K562 (cell line): ENCODE data around the gene ARID3B. TPM values are rescaled to one million over a fixed set of nuclear protein-coding genes. Genes with fewer than 3 reads are reported as not detected.

ENCODE experiments used
- C11orf30 ChIP-seq: fragments of 450-650 bp; IDR thresholded peaks from 2 replicates; pipeline ENCODE4 v1.6.1; 2016; ENCODE audit warnings: low read depth, mild to moderate bottlenecking
- CBX1 ChIP-seq: sonication (generic); IDR thresholded peaks from 2 replicates; pipeline ENCODE4 v1.6.1; 2016; ENCODE audit warnings: antibody characterized with exemption, low read depth, mild to moderate bottlenecking
- E4F1 ChIP-seq: fragments of 250-450 bp; sonication (Bioruptor Pico); IDR thresholded peaks from 2 replicates; pipeline ENCODE4 v1.5.0; 2021; ENCODE audit warnings: mild to moderate bottlenecking, borderline replicate concordance
- GTF2A2 ChIP-seq: IDR thresholded peaks from 2 replicates; pipeline ENCODE4 v1.6.1; 2016; ENCODE audit warnings: mild to moderate bottlenecking, missing genetic modification characterization, missing compliant biosample characterization
- HDAC8 ChIP-seq: fragments of 450-650 bp; IDR thresholded peaks from 2 replicates; pipeline ENCODE4 v1.6.1; 2016; ENCODE audit warnings: mild to moderate bottlenecking, missing genetic modification characterization, moderate library complexity, missing compliant biosample characterization
- JUN ChIP-seq, 2 experiments: sonication (generic) in 1 of 2; formaldehyde crosslinking in 1 of 2; IDR thresholded peaks; 2 replicates each; pipeline versions ENCODE4 v1.6.1 to v1.8.0; 2012 to 2022; ENCODE audit warnings: borderline replicate concordance in 2 of 2, mild to moderate bottlenecking in 2 of 2, improper control_type of control experiment in 1 of 2, low read depth in 1 of 2, low read length in 1 of 2, missing genetic modification reagents in 1 of 2
- KAT2B ChIP-seq: IDR thresholded peaks from one replicate; pipeline ENCODE4 v1.6.1; 2012; ENCODE audit warnings: low read depth, mild to moderate bottlenecking, control low read depth, inconsistent platforms, low read length, moderate library complexity
- KAT7 ChIP-seq: sonication (generic); formaldehyde crosslinking; IDR thresholded peaks from 2 replicates; pipeline ENCODE4 v1.8.0; 2022; ENCODE audit warnings: missing genetic modification reagents, mild to moderate bottlenecking, borderline replicate concordance
- LCOR ChIP-seq: sonication (generic); formaldehyde crosslinking; IDR thresholded peaks from 2 replicates; pipeline ENCODE4 v1.8.0; 2022; ENCODE audit warnings: mild to moderate bottlenecking, missing genetic modification reagents
- MAFF ChIP-seq: IDR thresholded peaks from 2 replicates; pipeline ENCODE4 v1.6.1; 2012; ENCODE audit warnings: low read length, improper control_type of control experiment
- PHTF2 ChIP-seq: fragments of 250-450 bp; sonication (Bioruptor Pico); IDR thresholded peaks from 2 replicates; pipeline ENCODE4 v1.5.0; 2021; ENCODE audit warnings: mild to moderate bottlenecking
- PRMT5 ChIP-seq: sonication (generic); formaldehyde crosslinking; IDR thresholded peaks from 2 replicates; pipeline ENCODE4 v1.5.0; 2020; ENCODE audit warnings: missing genetic modification reagents
- RBM22 ChIP-seq: fragments of 200-400 bp; formaldehyde crosslinking; IDR thresholded peaks from 2 replicates; pipeline ENCODE4 v1.6.1; 2018; ENCODE audit warnings: low read length, low read depth; ENCODE audit not compliant: poor library complexity, severe bottlenecking
- SMAD4 ChIP-seq: fragments of 250-450 bp; sonication (Bioruptor Pico); conservative IDR thresholded peaks from 2 replicates; pipeline ENCODE4 v1.8.0; 2021; ENCODE audit warnings: inconsistent platforms, mild to moderate bottlenecking, moderate library complexity
- WHSC1 ChIP-seq: IDR thresholded peaks from one replicate; pipeline ENCODE4 v1.6.1; 2012; ENCODE audit warnings: low read length, control low read depth, inconsistent platforms
- ZNF165 ChIP-seq: fragments of 250-450 bp; sonication (Bioruptor Pico); IDR thresholded peaks from 2 replicates; pipeline ENCODE4 v1.4.0; 2020; ENCODE audit warnings: borderline replicate concordance
- ZNF197 ChIP-seq: fragments of 200-800 bp; sonication (Bioruptor generic); IDR thresholded peaks from 2 replicates; pipeline ENCODE4 v1.6.1; 2016; ENCODE audit warnings: low read depth, missing genetic modification characterization, missing compliant biosample characterization
- ZNF507 ChIP-seq: conservative IDR thresholded peaks from 2 replicates; pipeline ENCODE4 v1.6.1; 2017; ENCODE audit warnings: missing genetic modification characterization, missing compliant biosample characterization
- ZNF583 ChIP-seq: fragments of 250-450 bp; sonication (Bioruptor Pico); IDR thresholded peaks from 2 replicates; pipeline ENCODE4 v1.4.0; 2020
- polyA plus RNA-seq, 8 experiments: library from polyadenylated mRNA; depleted of rRNA in 4 of 8; stranded (reverse) in 5 of 8; unstranded in 3 of 8; fragments of >200 nt; fragmentation: Nextera tagmentation in 2 of 8; fragmentation: Illumina TruSeq in 1 of 8; extraction: Ambion mirVana in 2 of 8; extraction: Trizol in 1 of 8; gene quantifications; 2 replicates each; pipeline versions ENCODE4 v1.2.1 to v1.2.3, GENCODE V29; 2011 to 2014; ENCODE audit warnings: inconsistent platforms in 1 of 8, missing spikeins in 1 of 8
- total RNA-seq, 7 experiments: library from RNA; depleted of rRNA in 6 of 7; stranded (reverse); fragments of >200 nt in 6 of 7; fragmentation: Illumina TruSeq in 2 of 7; extraction: Trizol in 2 of 7; gene quantifications; 2 replicates each; pipeline versions ENCODE4 v1.2.1 to v1.2.3, GENCODE V29; 2011 to 2021; ENCODE audit warnings: low replicate concordance in 1 of 7
- TF ChIP-seq, protein P1 (sequence below): fragments of 450-650 bp; IDR thresholded peaks from 2 replicates; pipeline ENCODE4 v1.7.1; 2018; ENCODE audit warnings: mild to moderate bottlenecking, low read depth; ENCODE audit not compliant: partially characterized antibody
- TF ChIP-seq, protein P2 (sequence below): sonication (generic); IDR thresholded peaks from 2 replicates; pipeline ENCODE4 v1.6.1; 2016

Gene ARID3B
- total and polyA plus RNA-seq, 9 of the 15 experiments (the other 6 are each of a cell fraction or from before 2014, with no cell fraction given) = 0.32 to 15.1 (median 7.1) TPM

DNA sequence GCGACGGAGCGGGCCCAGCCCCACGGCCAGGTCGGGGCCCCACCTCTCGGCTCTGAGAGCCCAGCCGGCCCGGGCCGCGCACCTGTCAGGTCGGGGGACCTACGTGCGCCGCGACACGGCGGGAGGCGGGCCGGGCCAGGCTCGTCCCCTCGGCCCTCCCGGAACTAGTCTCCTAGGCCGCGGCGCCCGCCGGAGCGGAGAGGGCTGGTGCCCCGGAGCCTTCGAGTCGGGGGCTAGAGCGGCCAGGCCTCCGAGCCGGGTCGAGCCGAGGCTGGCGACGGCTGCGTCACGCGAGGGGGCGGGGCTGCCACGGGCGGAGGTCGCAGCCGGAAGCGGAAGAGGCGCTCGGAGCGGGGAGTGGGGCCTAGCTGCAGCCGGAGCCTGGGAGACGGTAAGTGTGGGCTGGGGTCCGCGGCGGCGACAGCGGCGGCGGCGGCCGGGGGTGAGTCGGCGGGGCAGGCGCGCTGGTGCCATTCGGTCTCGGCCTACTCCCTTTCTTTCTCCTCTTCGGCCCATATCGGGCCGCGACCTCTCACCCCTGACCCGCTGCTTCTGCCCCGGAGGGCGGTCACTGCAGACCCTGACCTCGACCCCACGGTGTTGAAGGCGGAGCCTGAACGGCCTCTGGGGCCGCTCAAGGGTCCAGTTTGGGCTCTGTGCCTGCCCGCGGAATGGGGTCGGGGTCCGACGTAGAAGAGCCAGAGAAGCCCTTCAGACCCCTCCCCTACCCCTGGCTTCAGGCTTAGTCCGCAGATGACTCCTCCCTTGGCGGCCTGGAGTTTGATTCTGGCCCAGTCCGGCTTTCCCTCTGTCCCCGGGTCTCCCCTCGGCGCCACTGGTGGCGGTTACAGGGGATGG, 74.7 kb downstream of the ARID3B start, which contains the start of gene CLK3 (continued):
- TF ChIP-seq PHTF2 (CRISPR knock-in tag) (no peak), HDAC8 (tag) (0 out of 2 replicates have a peak, but pooled peaks have one; percentile 47), SMAD4 (CRISPR knock-in tag) (peak; percentile 91), ZNF583 (CRISPR knock-in tag) (no peak), RBM22 (peak; percentile 58), WHSC1 (no peak), LCOR (CRISPR knock-in tag) (no peak), PRMT5 (no peak), C11orf30 (peak; percentile 89), KAT2B (no peak), KAT7 (no peak; the same call in 1 of the 2 replicates), CBX1 (no peak; the same call in 1 of the 2 replicates), ZNF165 (CRISPR knock-in tag) (no peak), ZNF197 (CRISPR knock-in tag) (no peak), JUN (IDR thresholded peaks at IDR 0.05; ENCODE audit: borderline replicate concordance, low read depth, low read length) (0 out of 2 replicates have a peak, but pooled peaks have one; percentile 13), JUN (CRISPR knock-in tag; IDR thresholded peaks at IDR 0.05; ENCODE audit: borderline replicate concordance) (peak; percentile 77; the same call in 1 of the 2 replicates), E4F1 (CRISPR knock-in tag) (no peak), GTF2A2 (tag) (no peak), MAFF (no peak), ZNF507 (tag) (no peak)
- TF ChIP-seq, protein P1, sequence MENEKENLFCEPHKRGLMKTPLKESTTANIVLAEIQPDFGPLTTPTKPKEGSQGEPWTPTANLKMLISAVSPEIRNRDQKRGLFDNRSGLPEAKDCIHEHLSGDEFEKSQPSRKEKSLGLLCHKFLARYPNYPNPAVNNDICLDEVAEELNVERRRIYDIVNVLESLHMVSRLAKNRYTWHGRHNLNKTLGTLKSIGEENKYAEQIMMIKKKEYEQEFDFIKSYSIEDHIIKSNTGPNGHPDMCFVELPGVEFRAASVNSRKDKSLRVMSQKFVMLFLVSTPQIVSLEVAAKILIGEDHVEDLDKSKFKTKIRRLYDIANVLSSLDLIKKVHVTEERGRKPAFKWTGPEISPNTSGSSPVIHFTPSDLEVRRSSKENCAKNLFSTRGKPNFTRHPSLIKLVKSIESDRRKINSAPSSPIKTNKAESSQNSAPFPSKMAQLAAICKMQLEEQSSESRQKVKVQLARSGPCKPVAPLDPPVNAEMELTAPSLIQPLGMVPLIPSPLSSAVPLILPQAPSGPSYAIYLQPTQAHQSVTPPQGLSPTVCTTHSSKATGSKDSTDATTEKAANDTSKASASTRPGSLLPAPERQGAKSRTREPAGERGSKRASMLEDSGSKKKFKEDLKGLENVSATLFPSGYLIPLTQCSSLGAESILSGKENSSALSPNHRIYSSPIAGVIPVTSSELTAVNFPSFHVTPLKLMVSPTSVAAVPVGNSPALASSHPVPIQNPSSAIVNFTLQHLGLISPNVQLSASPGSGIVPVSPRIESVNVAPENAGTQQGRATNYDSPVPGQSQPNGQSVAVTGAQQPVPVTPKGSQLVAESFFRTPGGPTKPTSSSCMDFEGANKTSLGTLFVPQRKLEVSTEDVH = peak; percentile 81
- TF ChIP-seq, protein P2, sequence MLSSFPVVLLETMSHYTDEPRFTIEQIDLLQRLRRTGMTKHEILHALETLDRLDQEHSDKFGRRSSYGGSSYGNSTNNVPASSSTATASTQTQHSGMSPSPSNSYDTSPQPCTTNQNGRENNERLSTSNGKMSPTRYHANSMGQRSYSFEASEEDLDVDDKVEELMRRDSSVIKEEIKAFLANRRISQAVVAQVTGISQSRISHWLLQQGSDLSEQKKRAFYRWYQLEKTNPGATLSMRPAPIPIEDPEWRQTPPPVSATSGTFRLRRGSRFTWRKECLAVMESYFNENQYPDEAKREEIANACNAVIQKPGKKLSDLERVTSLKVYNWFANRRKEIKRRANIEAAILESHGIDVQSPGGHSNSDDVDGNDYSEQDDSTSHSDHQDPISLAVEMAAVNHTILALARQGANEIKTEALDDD = no peak
